NOMO-1 treated with dmso at 0.1 percent for 144 hours (cell line): Measurements from ENCODE around the gene VWF.

Experiments
- DNase-seq: peaks from one replicate; lab custom pipeline; 2025; ENCODE audit not compliant: unreplicated experiment; lab: John Stamatoyannopoulos, UW

Gene VWF

DNA sequence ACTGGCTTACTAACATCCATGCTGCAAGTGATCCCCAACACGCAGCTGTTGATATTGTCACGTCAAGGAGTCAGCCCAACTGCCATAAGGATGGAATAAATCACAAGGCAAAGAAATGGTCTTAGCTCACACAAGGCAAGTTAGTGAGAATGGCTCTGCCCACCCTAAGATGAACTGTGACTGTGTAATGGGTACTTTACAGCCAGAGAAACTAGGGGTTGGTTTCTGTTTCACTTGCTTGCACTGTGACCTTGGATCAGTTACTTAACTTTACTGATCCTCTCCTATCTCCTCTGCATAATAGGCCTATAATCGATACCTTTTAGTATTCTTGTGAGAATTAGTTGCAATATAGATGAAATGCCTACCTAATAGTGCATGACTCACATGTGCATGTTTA lies 127.2 kb downstream of the VWF start:
- no peak for DNase-seq

DNA sequence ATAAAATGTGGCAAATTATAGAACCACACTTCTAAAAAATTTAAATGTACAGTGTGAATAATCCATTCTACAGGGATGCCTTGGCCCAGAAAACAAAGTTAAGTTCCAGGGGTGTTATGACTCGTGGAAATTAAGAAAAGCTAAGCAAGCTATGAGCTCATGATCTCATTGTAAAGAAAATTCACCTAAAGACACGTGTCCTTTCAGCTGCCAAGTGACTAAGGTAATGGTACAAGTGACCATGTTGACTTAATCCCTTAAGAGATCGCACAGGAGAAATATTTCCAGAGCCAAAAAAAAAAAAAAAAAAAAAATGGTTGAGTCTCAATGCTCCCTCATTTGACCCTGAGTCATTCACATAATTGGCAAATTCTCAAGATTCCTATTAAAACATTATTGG lies 128.0 kb downstream of the VWF start:
- DNase-seq: no peak

DNA sequence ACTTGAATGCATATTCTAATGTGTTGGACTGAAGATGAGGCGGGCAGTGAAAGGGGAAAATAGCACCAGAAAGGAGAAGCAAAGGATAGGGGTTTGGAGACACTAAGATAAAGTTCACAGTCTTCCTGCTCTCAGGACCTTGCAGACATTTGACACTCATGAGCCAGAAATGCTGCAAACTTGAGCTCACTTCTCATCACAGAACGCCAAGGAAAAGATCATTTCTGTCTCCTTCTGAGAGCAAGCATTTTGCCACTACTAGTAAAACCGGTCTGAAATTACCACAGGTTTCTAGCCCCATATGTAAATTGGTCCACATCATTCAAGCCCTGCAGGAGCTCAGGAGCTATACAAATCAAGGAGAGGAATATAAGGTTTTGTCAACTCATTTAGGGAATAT lies 134.8 kb downstream of the VWF start:
- DNase-seq: no peak

DNA sequence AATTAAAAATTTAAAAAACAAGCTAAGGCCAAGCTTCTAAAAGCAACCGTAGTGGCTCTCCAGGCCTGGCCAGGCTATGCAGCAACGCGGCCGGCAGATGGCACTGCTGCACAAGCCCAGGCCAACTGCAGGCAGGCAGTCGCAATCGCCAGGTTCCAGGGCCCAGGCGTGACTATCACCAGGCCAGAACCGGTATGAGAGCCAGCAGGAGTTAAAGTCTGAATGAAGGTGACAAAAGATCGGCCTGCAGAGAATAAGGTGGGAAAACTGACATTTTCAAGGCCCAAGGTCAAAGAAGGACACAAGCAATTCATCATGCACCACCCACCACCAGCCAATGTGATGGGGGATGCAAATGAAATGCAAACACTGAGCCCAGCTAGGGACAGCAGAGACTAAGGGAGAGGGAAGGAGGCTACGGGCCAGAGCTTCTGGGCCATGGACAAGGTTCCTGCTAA lies 135.8 kb downstream of the VWF start:
- DNase-seq: peak; percentile 22

- DNase-seq: no peak
Measured at GRCh38 chr12:5988088-5988487, 136.4 kb downstream of the VWF start.

DNA sequence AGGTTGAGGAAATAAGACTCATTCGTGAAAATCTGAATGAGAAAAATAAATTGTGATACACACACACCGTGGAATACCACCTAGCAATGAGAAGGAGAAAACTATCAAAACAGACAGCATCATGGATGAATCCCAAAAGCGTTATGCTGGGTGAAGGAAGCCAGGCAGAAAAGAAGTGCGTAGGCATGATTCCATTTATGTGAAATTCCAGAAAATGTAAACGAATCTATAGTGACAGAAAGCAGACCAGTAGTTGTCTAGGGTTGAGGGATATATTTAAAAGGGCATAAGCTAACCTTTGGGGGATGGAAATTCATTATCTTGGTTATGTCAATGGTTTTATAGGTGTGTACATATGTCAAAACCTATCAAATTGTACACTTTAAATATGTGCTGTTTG lies 136.9 kb downstream of the VWF start:
- DNase-seq: no peak

DNA sequence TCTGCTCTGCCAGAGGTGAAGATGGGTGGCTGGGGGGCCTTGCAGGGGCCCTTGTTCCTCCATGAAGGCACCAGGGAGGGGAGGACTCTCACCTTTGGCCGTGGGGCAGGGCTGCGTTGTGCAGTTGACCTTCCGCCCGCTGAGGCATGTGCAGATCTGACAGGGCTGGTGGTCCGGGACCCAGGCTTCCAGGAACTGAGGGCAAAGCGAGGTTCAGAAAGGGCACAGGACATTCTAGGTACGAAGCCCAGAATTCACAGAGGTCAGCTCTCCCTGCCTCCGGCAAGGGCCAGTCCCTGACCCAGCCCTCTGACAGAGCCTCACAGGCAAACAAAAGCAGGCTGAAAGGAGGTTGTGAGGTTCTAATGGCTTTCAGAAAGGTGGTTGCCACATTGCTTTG lies 139.0 kb downstream of the VWF start:
- DNase-seq: no peak

- DNase-seq: no peak
Measured at GRCh38 chr12:5984873-5985272, 139.6 kb downstream of the VWF start.

DNA sequence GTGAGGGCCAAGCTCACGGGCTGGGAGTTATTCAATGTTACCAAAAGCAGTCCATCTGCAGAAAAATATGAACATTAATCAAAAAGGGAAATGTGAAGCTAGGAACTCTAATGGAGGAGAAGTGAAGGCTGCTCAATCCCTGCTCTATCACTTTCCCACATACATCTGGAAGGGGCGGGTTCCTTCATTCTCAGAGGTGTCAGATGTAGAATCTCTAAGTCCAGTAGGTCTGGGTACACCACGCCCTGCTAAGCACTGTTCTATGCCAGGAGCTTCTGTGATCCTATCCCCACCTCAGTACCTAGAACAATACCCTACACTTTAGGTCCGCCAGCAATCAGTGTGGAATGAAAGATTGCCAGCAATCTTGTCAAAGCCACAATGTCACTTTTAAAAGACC lies 142.4 kb downstream of the VWF start:
- DNase-seq: no peak

- DNase-seq: no peak
Measured at GRCh38 chr12:5977556-5977955, 146.9 kb downstream of the VWF start.

- no peak for DNase-seq
Measured at GRCh38 chr12:5976711-5977110, 147.8 kb downstream of the VWF start.

DNA sequence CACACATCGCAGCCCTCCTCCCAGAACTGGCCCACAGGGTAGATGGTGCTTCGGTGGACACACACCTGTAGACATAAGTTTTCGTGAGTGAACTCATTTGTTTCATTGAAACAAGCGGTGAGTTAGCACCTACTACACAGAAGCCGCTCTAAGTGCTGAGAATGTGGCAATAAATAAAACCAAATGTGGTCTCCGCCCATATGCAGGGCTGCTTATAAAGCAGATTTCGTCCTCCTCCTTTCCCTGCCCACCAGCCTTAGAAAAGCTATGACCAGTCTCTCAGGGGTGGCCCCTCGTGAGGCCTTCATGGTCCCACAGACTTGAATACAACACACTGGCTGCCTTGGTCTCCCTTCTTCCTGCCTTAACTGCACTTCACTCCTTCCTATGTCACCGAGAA lies 148.3 kb downstream of the VWF start:
- DNase-seq: no peak

DNA sequence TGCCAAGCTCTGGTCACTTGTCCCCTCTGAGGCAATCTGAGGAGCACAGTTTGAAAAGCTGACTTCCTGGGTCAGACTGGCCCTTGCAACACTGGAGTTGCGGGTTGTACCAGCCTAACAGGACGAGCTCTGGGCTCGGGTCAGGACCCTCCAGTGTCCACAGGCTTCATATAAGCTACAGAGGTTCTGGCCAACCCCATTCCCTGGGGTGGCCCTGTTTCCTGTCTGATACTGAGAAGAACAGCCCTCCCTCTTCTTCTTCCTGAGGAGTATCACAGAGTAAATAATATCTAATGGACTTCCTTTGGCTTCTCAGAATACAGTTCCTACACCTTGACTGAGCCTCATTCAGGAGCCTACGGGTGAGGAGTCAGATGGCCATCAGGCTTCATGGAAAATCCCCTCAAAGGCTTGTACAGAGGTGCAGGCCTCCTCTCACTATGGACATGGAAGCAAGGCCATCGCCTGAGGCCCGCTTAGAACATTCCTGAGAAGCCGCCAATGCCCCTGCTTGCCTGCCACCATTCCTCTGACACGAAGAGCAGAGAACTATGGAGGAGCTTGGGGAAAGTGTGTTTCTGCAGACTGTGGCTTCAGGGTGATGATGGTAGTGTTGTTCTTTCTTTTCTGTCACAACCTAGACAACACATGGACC lies 150.9 kb downstream of the VWF start:
- no peak for DNase-seq

GRCh38 chr12:5972387-5972786 lies 152.1 kb downstream of the VWF start:
- DNase-seq: no peak

GRCh38 chr12:5971194-5971850 lies 153.1 kb downstream of the VWF start:
- no peak for DNase-seq

GRCh38 chr12:5969974-5970690 lies 154.3 kb downstream of the VWF start:
- DNase-seq: no peak

DNA sequence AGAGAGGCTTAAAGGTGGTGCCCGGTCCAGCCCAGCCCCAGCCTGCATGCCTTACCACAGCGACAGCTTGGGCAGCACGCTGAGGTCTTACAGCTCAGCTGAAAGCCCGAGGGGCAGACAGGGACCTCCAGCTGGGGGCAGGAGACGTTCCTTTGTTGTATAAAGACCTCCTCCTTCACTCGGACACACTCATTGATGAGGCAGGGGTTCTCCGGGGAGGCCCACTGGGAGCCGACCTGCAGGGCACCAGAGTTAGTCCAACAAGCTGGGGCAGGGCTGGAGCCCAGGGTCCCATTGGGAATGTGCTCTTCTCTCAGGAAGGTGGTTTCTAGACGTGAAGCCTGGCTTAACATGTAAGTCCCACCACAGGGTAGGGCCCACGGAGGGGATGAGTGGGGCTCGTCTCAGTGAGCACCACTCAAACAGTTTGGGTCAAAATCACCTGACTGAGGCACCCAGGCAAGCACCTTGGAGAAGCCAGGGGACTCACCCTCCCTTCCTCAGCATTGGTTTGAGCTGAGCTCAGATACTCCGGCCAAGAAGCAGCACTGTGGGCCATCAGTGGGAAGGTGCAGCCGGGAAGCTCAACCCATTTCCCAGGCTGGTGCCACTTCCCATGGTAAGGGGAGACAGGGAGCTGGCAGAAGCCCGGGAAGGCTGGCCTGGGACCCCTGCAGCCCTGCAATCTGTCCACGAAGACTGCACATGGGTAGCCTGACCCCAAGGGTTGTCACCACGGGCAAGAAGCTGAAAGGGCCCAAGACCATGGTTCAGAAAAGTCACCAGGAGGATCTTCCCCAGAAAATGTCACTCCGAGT lies 155.1 kb downstream of the VWF start:
- DNase-seq: no peak

DNA sequence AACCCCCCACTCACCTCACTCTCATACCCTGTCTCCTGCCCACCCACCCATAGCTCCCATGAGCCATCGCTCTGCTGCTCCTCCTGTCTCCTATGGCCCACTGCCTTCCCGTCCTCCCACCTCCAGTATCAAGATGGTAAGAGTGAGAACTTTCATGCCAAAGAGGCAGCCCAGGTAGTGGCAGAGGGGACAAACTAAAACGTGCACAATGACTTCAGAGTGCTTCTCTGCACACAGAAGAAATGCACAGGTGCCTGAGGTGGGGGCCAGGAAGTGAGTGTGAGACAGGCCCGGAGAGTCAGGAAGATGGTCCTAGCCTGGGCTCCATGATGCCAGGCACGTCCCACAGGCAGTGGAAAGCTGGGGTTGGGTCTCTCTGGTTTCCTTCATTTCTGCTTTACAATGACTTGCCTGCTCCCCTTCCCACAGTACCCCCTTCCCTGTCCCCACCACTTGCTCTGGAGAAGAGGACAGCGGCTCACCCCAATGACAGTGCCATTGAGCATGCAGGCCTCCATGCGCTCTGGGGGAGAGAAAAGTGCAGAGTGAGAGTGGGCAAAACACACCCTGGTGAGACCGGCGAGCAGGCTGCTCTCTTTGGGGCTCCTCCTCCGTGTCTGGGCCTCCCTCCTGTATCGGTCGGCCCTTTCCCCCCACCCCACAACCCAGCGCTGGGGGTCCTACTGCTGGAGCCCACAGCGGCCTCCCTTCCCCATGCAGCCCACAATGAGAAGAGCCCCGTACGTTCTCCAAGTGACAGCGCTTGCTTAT lies 156.6 kb downstream of the VWF start:
- no peak for DNase-seq

DNA sequence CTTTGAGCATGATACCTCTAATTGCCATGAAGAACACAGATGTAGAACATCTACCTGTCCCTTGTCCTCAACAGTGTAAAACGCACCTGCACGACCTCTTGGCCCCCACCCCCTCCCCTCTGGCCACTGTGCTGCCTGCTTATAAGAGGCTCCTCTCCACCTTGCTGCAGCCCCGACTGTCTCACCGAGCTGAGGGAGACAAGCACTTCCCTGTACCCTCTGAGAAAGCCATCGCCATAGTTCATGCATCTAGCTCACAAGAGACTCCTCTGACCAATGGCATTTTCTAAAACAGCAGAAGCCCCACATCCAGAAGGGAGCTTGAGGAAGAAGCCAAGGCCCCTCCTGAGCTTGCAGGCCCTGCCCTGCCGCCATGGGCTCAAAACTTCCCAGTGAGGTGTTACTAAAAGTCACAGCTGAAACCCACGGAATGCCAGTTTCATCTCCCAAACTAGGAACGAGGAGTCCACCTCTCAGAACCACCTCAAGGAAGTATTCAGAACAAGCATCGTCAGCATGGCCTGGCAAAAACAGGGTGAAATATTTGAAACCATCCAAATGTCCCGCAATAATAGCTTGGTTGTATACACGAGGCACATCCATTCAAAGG lies 157.9 kb downstream of the VWF start:
- DNase-seq: no peak

GRCh38 chr12:5965950-5966383 lies 158.5 kb downstream of the VWF start:
- DNase-seq: no peak
